ENCODE data around the gene F5. TPM values are rescaled to one million over a fixed set of nuclear protein-coding genes. Genes with fewer than 3 reads are reported as not detected.

F5 gene
- total and polyA plus RNA-seq, 10 of the 15 experiments (the other 5 are each of a cell fraction or from before 2014, with no cell fraction given), result under 0.01 to 3.8 (median 0.40) TPM

GRCh38 chr1:169601096-169601881 is 15.0 kb upstream of the F5 start:
- ATAC-seq (peak; percentile 81), FAIRE-seq (peak; percentile 61), DNase-seq (ENCODE audit: low read depth, low spot score) (peak; percentile 52)
- Histone ChIP-seq H3K36me3 (ENCODE audit: control insufficient read depth in 2 of 2, insufficient read depth in 2 of 2, low read length in 1 of 2) (no peaks in the 10 kb centered on the region), H3K4me2 (ENCODE audit: control insufficient read depth, insufficient read depth) (no peak overlapping the region), H3K27me3 (replicated peaks in 1 of 2; ENCODE audit: control insufficient read depth in 2 of 2, insufficient read depth in 2 of 2, low read length in 1 of 2) (no peaks in the 10 kb centered on the region), H3K9ac (ENCODE audit: control insufficient read depth, insufficient read depth, low read length) (no peak overlapping the region), H3K9me3 (replicated peaks; ENCODE audit: control insufficient read depth, insufficient read depth, low read length) (0 out of 3 replicates have a peak, but pooled peaks cover 2% of the 10 kb centered on the region), H3K79me2 (ENCODE audit: control insufficient read depth, insufficient read depth, low read length) (no peaks in the 10 kb centered on the region), H4K20me1 (ENCODE audit: control insufficient read depth, insufficient read depth) (no peaks in the 10 kb centered on the region), H2AFZ (ENCODE audit: control insufficient read depth, low read depth, low read length) (no peak overlapping the region; the same call in 1 of the 2 replicates), H3K4me3 (no peak overlapping the region), H3K4me1 (ENCODE audit: control insufficient read depth, insufficient read depth, low read length) (peaks cover 10% of the 10 kb centered on the region), H3K27ac (ENCODE audit: control insufficient read depth, insufficient read depth) (no peak overlapping the region)
- WGBS (ENCODE audit: insufficient coverage, insufficient replicate concordance, low lambda C conversion rate, missing lambda C conversion rate), result 17% methylated on average over 3 of the region's 3 CpGs
- in situ Hi-C loops (cut with MboI) (loop anchor here (5.0 kb wide), 1 partner anchor 106 kb away; no protein-coding TSS in a partner anchor), intact Hi-C loops (cut with micrococcal nuclease; ENCODE audit: unreplicated experiment) (loop anchor here (1.0 kb wide), 3 partner anchors 51 to 208 kb away; partner anchors contain the start of gene SELL)
- CTCF ChIA-PET, result interaction anchor here (0.7 to 5.2 kb wide), 43 partner anchors 11 to 1258 kb away, joined by 3 to 193 read pairs (median 5); partner anchors contain the start of genes F5, METTL18 and SELE
- RAD21 ChIA-PET (ENCODE audit: unreplicated experiment), result interaction anchor here (0.7 to 3.6 kb wide), 25 partner anchors 9 to 243 kb away, joined by 3 to 98 read pairs (median 4); partner anchors contain the start of gene F5
- POLR2A ChIA-PET, result interaction anchor here (0.9 to 1.5 kb wide), 2 partner anchors 91 to 111 kb away, joined by 3 to 10 read pairs; no protein-coding TSS in a partner anchor
- no TSS peak for BruUV-seq (replicated peaks)
- SMC1A ChIA-PET (ENCODE audit: uncharacterized antibody, unreplicated experiment), result interaction anchor here (0.7 to 6.6 kb wide), 31 partner anchors 8 to 252 kb away, joined by 3 to 154 read pairs (median 5); partner anchors contain the start of gene F5
- TF ChIP-seq TBL1XR1 (IDR thresholded peaks at IDR 0.05; ENCODE audit: low read depth, low read length), result no peak
- no peak for TF ChIP-seq SUZ12 (IDR thresholded peaks at IDR 0.05; ENCODE audit: unreplicated experiment)
- TF ChIP-seq RB1 (IDR thresholded peaks at IDR 0.05; ENCODE audit: borderline replicate concordance), result no peak
- TF ChIP-seq RAD21 (IDR thresholded peaks at IDR 0.05; ENCODE audit: insufficient read depth, low read depth, low read length), result peak; percentile 87
- no peak for TF ChIP-seq FOS (IDR thresholded peaks at IDR 0.05; ENCODE audit: borderline replicate concordance, extremely low read depth, insufficient read length)
- TF ChIP-seq ZBTB4 (CRISPR knock-in tag; IDR thresholded peaks at IDR 0.05), result no peak
- no peak for TF ChIP-seq NR2F1 (conservative IDR thresholded peaks at IDR 0.05)
- TF ChIP-seq SREBF2 (IDR thresholded peaks at IDR 0.05; ENCODE audit: low read length), result no peak
- TF ChIP-seq IRF3 (IDR thresholded peaks at IDR 0.05), result no peak
- no peak for TF ChIP-seq GABPA (IDR thresholded peaks at IDR 0.05; ENCODE audit: low read depth)
- TF ChIP-seq E4F1 (IDR thresholded peaks at IDR 0.05; ENCODE audit: borderline replicate concordance, partially characterized antibody), result no peak
- no peak for TF ChIP-seq SREBF1 (IDR thresholded peaks at IDR 0.05; ENCODE audit: low read length)
- TF ChIP-seq CTCF (IDR thresholded peaks at IDR 0.05 in 2 of 3, conservative IDR thresholded peaks at IDR 0.05 in 1 of 3; ENCODE audit: control insufficient read depth in 2 of 3, extremely low read depth in 1 of 3, insufficient read depth in 1 of 3, low read depth in 3 of 3, low read length in 3 of 3), result peak; percentile 42 to 73 (median 53); a peak in 5 of 6 replicates

All from GM12878 (cell line).